Right renal pelvis (tissue), 4 donors: ENCODE measurements around the gene KIAA0513. TPM values are rescaled to one million over a fixed set of nuclear protein-coding genes. Genes with fewer than 3 reads are reported as not detected.
"Not testable (repeated sequence)": the region's sequence is repeated elsewhere in the genome, so short reads cannot be mapped to it uniquely, and the experiment has no call there.

ENCODE experiments used
- DNase-seq, 4 donors: peaks; one replicate each; pipeline ENCODE4 v3.0.0-alpha.2; 2013; ENCODE audit warnings: low read depth in 4 of 4, low spot score in 3 of 4, missing footprints in 1 of 4
- polyA plus RNA-seq, 4 donors: library from polyadenylated mRNA; unstranded; fragments of 120-200 nt; gene quantifications; one replicate each; pipeline ENCODE4 v1.2.1, GENCODE V29; 2013; ENCODE audit not compliant: insufficient read length in 4 of 4

Gene KIAA0513
- polyA plus RNA-seq, 4 donors, result 4.1 to 5.5 (median 4.3) TPM

DNA sequence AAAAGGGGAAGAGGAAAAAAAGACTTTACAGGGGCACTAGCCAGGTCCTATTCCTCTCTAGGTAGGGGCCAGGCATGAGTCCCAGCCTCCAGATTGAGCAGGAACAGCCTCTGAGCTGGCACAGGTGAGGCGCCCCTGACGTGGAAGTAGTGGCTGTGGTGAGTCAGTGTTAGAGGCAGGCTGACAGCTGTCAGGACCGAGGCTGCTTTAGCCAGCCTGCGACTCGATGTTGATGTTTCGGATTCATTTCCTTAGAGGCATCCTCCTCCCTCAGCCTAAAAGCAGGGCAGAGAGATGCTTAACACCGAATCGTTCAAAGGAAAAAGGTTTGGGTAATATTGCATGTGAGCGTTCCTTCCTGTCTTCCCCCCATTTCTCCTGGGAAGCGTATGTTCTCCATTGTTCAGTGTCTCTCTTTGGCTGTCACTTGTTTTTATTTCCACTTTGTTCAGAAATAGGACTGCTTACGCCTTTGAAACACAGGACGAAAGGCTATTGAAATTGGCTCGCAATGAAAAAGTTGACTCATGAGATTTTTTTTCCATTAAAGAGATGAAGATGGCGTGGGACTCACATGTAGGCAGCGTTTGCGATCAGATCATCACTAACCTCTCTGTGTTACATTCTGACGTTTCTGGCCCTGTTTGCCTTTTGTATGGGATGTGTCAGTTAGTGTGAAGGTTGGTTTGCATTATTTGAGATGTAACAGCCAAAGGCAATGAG lies 1.3 kb downstream of the KIAA0513 start:
- DNase-seq, result no peak

DNA sequence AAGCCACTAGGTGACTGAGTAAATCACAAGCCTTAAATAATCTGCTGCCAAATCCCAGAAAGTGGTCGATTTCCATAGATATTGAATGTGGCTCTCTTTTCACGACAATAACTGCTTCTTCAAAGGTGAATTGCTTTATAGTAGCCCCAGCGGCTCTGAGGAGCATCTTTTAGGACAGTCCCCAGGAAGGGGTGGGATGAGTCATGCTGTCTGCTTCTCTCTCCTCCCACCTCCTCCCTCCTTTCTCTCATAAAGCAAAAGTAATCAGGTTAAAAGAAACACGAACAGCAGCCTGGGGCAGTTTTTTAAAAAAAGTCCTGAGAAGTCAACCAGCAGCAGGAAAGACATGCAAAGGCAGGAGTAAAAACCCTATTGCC lies 1.8 kb downstream of the KIAA0513 start:
- no peak for DNase-seq

DNA sequence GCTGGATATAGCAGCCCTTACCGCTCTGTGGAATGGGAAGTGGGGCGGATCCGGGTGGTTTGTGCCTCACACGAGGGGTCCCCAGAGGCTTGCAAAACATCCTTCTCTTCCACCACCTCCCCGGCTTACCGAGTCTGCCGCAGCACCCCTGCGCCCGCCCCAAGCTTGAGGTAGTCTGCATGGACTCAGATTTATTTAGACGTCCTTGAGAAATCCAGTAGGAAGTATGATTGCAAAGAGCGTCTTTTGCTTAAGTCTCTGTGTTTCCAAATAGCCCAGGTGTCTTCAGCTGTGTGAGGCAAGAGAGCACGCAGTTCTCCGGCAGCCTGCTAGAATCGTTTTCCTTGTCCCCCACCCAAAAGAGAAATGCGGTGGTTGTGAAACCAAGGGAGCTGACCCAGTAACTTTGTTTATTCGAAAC lies 2.4 kb downstream of the KIAA0513 start:
- DNase-seq, result no peak

DNA sequence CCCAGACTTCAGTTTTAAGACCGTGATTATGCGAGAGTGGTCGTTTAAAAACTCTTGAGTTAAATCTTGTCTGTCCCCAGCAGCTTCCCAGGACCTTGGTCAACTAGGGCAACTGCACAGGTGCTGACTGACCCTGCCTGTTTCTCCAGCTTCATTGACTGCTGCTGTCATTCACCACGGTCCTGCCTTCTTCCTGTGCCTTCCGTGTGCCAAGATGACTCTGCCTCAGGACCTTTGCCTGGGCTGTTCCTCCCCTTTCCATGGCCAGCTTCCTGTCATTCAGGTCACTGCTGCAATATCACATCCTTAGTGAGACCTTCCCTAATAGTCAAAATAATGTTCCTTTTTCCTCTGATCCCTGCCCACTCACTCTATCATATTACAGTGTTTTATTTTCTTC lies 3.9 kb downstream of the KIAA0513 start:
- no peak for DNase-seq

DNA sequence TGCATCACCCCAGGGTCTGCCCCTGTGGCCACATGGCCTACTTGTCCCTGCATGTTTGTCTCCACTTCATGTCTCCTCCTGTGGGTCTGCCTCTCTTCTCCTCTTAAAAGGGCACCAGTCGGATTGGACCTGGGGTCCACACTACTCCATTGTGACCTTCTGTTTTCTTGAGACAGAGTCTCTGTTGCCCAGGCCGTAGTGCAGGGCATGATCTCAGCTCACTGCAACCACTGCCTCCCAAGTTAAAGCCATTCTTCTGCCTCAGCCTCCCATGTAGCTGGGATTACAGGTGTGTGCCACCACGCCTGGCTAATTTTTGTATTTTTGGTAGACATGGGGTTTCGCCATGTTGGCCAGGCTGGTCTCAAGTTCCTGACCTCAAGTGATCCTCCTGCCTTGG lies 4.6 kb downstream of the KIAA0513 start:
- not testable (repeated sequence) for DNase-seq

DNA sequence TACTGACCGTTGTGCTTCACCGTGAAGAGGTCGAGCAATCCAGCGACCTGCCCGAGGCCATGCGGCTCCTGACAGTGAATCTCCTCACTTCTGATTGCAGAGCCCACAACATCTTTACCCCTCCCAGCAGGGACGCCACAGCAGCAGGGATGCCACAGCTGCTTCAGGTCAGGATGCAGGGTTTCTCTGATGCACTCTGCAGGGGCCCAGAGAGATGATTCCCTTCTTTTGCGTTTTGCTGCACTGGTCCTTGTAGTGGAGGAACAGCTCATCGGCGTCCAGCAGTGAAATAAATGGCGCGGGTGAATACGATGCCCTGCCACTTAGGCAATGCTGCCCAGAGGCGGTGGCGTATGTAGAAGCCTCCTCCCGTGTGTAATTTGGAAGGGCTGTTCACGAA lies 5.6 kb downstream of the KIAA0513 start:
- no peak for DNase-seq

DNA sequence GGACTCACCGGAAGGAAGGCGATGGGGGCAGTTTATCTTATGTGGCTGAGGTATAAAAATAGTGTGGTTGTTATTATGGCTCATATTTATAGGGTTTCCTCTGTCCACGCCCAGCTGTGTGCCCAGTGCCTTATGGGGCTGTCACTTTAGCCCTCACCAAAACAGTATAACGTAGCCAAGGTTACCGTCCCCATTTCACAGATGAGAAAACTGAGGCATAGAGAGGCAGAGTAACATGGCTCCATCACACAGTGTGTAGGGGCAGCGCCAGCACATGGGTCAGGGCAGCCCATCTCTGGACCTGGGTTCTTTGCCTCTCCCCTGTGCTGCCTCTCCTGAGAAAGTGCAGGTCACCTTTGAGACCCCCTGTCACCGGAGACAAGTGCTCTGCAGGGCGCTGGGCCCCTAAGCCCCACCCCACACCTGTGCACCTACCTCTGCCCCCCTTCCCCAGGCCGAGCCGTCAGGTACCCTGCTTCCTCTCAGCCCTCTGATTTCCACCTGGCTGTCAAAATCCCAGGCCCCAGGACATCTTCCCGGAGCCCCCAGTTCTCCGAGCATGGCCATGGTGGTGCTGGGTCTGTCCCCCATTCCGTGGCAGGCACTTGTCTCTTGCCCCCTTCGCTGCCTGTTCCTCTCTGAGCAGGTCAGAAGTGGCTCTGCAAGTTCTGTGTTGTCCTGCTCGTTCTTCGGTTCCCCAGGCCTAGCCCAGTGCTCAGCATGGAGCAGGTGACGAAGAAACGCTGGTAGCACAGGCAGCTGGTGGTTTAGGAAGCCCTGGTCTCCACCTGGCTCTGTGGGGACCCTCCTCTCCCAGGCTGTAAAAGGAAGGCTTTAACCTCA lies 7.2 kb downstream of the KIAA0513 start:
- no peak for DNase-seq

DNA sequence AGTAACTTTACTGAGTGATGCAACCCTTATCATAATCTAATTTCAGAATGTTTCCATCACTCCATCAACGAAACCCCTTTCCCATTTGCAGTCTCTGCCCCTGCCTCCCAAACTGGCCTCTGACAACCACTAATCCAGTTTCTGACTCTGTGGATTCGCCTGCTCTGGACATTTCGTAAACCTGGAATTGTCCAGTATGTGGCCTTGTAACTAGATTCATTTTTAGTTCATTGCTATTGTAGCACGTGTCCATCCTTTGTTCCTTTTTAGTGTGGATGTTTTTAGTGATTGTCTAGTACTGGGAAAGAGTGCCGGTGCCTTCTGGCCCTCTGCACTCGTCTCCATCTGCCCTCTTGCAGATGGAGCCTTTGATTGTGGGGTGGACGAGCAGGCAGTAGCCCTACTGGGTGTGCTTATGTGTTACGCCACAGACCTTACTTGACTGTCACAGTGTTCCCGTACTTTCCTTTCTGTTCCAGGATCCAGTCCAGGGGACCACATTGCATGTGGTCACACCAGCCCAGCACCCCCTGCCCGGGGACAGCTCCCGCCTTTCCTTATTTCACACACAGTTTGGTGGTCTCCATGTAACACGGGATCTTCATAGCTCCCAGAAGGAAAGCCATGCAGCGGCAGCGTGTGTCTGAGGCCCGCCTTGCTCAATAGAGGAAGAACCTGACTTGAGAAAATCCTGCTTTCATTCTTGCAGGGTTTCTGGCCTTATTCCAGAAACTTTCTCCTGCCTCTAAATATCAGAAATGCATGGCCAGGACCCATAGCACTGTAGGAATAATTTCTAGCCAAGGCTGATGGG lies 8.8 kb downstream of the KIAA0513 start:
- DNase-seq, result no peak

DNA sequence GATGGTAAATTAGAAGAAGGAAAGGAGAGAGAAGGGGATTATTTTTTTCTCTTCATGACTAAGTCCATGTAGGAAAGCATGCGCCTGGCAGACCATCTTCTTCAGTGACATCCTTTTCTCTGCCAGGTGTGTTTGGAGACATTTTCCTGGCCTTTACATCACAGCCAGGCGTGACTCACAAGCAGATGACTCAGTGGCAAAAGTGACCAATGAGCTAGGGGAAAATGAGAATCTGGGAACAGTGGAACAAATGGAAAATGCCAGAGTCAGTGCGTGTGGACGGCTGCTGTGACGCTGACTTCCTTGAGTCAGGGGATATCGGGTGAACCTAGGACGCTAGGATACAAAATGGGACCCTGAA lies 9.4 kb downstream of the KIAA0513 start:
- DNase-seq, result no peak

DNA sequence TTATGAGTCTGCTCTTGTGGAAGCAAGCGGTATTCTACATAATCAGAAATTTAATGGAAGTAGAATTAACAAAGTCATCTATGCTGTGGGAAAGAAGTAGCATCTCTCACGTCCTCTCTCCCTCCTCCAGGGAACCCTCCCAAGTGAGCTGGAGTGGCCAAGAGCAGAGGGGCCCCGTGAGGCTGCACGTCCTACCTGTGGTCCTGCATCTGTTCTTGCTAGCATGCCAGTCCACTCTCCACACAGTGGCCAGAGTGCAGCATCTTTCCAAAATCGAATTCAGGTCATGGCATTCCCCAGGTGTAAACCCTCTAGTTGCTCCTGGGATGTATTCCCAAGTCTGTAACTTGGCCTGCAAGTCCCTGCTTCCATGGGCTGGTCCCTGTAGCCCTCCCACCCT lies 10.1 kb downstream of the KIAA0513 start:
- DNase-seq, result no peak

DNA sequence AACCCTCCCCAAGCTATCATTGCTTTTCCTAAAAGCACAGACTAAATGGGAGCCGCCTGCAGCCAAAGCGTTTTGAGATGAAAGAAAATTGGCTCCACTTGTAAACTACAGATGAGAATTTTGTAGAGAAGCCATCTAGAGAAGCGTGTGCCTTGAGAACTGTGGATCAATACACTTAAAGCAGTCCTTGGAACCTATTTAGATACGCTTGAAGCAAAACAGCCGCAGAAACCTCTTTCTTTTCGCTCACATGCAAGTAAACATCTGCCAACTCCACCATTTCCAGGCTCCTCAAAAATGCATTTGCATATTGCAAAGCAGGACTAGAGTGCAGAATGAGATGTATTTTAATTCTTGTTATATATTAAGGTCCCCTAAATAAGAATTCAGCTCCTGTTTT lies 13.1 kb downstream of the KIAA0513 start:
- DNase-seq, result no peak

DNA sequence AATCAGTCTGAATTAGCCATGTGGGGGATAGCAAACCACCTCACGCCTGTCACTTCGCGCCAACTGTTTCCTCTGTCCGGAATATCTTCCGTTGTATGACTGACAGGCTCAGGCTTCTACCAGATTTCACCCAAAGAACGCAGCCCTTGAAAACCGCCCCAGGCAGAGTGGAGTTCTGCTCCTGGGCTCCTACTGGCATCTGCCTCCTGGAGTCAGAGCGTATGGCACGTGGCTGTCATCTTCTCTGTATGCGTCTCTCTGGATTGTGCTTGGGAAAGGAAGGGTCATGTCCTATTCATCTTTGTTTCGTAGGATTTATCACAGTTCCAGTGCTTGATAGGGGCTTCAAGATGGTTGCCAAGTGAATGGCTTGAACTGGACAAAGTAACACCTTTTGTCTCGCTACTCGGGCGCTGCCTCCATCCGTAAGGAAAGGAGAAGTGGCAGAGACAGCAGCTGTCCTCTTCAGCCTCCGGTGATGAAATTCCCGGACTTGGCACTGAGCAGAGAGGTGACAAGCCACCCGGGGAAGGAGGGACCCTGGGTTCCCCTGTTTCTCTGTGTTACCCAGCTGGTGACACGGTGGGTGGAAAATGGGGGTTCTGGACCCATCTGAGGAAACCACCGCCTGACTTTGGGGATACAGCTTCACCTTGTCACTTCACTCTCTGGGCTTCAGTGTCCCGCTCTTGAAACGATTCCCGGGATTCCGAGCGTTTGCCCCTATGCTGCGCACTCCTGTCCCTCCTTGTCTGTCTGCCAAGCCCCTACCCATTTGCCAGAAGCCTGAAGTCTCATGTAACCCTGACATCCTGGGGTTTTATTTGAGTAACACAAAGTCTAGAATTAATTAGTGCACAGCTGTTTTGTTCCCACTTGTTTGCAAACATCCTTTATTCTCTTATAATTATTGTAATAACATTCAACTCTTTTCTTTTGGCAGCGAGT lies 13.9 kb downstream of the KIAA0513 start:
- DNase-seq, result no peak

DNA sequence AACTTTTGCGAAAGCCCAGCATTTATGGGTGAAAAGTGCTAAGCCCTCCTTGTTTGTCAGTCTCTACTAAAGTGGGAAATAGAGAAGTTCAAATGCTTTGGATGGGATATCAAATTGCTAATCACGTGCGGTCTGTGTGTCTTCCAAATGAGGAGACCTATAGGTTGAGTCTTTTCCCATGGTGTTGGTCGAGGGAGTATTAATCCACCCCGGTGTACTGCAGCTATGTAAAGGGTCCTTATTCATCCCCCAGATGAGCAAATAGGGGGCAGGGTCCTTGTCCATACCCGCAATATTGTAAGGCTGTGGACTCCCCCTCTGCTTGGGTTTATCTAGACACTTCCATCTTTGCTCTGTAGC lies 14.6 kb downstream of the KIAA0513 start:
- no peak for DNase-seq

DNA sequence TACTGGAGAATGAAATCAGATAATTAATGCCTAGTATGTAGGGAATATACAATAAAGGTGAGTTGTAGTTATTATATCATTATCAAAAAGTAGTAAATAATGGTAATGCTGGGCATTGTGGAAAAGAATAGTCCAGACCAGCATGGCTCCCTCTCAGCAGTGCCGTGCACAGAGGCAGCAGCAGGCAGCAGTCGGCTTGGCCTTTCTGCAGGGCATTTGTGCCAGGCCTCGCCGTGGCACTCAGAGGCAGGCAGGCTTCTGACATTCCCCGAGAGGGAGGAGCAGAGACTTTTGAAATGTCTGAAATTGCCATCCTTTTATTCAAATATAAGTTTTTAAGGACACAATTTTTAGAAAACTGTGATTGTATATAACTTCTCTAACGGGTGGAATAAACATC lies 15.0 kb downstream of the KIAA0513 start:
- DNase-seq, result no peak

DNA sequence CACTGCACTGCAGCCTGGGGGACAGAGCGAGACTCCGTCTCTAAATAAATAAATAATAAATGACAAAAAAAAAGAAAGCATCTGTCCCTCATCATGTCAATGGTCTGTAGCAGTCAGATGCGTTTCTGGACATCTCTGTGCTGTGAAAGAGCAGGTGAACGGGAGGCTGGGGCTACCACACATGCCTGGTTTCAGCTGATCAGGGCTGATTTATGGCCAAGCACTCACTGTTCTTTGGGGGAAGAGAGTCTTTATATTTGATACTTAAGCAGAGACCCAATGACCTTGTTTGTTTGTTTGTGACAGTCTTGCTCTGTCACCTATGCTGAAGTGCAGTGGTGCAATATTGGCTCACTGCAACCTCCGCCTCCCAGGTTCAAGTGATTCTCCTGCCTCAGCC lies 17.5 kb downstream of the KIAA0513 start:
- DNase-seq, result no peak

DNA sequence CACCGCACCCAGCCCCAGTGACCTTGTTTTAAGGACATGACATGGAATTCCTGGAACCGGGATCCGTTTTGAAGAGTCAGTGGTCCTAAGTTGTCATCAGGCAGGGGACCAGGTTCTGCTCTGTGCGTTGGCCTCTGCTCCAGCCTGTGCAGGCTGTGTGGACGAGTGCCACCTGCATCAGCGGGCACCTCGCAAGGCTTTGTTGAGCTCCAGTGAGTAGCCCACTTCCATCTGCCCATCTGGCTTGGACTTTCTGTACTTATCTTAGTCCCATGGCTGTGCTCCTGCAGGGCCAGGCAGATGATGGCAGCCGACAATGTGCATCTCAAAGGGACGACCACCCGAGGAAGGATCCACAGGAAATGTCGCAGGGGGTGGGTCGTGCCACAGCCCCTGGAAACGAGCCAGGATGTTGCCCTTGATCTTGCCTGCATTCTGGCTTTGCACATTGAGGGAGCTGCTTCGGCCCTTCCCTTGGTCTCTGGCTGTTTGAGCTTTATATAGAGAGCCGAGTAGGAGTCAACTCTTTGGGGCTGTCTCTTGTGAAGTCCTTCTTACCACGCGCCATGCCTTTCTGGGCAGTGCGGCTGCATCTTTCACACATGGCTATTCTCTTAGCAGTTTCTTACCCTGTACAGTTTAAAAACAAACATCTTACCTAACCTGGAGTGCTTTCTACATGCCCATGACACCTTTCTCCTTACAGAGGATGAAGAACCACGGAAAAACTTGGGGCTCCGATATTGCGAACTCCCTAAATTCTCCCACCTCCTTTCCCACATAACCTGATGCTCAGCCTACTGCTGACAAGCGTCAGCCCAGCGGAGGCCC lies 18.3 kb downstream of the KIAA0513 start:
- DNase-seq, result no peak

DNA sequence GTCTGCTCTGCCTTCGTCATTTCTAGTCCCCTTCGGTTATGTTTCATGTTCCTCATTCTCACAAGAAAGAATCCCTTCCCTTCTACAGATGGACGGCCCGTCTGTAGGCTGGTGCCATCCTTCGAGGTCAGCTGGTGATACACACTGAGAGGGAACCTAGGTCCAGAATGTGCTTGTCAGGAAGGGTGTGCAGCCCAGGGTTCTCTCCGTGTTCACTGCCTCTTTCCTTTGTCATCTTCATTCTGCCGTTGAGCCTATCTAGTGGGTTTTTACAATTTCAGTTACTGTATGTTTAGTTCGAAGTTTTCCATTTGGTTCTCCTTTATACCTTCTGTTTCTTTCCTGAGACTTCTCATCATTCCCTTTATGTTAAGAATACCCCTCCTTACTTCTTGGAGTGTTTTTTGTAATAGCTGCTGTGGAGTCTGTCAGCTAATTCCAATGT lies 18.9 kb downstream of the KIAA0513 start:
- no peak for DNase-seq

DNA sequence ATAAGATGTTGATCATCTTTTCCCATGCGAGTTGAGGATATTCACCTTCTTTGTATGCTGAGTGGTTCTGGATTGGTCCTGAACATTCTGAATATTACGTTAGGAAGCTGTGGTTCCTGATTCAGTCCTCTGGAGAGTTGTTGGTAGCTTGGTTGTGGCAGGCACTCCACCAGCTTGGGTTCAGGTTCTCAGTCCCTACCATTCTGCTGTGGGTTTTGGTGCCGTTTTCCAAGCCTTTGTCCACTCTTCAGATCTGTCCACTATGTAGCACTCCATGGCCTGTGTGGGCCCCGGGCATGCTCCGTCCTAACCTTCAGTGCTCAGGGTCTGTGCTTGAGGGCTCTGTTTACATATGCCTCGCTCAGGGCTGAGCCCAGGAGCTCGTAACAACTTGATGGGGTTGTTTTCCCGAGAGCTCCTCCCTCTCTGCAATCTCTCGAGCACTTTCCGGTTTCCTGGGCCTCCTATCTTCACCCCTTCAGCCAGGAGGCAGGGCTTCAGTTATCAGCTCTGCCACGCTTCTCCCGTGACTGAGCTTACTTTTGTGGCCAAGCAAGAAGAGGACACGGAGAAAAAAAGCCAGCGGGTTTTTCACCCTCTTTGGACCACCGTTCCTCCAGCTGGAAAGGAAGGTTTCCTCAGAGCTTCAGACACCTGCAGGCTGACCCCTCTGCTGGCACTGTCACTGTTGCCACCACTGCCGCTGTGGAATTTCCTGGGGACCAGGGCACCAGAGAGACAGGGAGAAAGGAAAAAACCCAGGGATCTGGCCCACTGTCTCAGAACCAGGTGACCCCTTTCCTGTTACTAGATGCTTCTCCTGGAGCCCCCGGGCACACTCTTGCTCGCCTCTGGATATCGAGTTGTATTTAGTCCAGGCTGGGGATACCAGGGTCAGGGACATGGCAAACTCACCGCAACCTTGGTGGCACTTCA lies 19.6 kb downstream of the KIAA0513 start:
- DNase-seq, result no peak
